Thoracic aorta (tissue), 2 donors: ENCODE measurements around the gene KREMEN2. TPM values are rescaled to one million over a fixed set of nuclear protein-coding genes. Genes with fewer than 3 reads are reported as not detected.

Source experiments
- ATAC-seq: fragments of 150-250 bp; one replicate; pipeline ENCODE4 v1.8.0; 2017; ENCODE audit warnings: low read depth; ENCODE audit not compliant: insufficient number of reproducible peaks, low FRiP score
- DNase-seq: peaks from one replicate; pipeline ENCODE4 v3.0.0-alpha.2; 2020; ENCODE audit warnings: low spot score
- H3K27ac ChIP-seq, 2 donors: fragments of 200-600 bp; sonication (generic); 1 replicate in 1 of 2; 2 replicates in 1 of 2; pipeline ENCODE4 v1.5.1; 2016; ENCODE audit warnings: mild to moderate bottlenecking in 2 of 2, moderate library complexity in 2 of 2
- H3K27me3 ChIP-seq: fragments of 200-600 bp; sonication (generic); replicated peaks from 2 replicates; pipeline ENCODE4 v1.6.0; 2016; ENCODE audit warnings: mild to moderate bottlenecking; ENCODE audit not compliant: insufficient read depth
- H3K36me3 ChIP-seq: fragments of 200-600 bp; sonication (generic); one replicate; pipeline ENCODE4 v1.5.1; 2016
- H3K4me1 ChIP-seq, 2 donors: fragments of 200-600 bp; sonication (generic); 1 replicate in 1 of 2; 2 replicates in 1 of 2; pipeline versions ENCODE4 v1.5.1 to v1.6.0; 2016; ENCODE audit warnings: low read depth in 2 of 2, mild to moderate bottlenecking in 1 of 2; ENCODE audit not compliant: control insufficient read depth in 1 of 2
- H3K4me3 ChIP-seq: fragments of 200-600 bp; sonication (generic); 2 replicates; pipeline ENCODE4 v1.5.1; 2016; ENCODE audit warnings: mild to moderate bottlenecking
- H3K9me3 ChIP-seq: fragments of 200-600 bp; sonication (generic); 2 replicates; pipeline ENCODE4 v1.5.1; 2016
- total RNA-seq, 2 donors: library from RNA; depleted of rRNA; stranded (reverse); fragments of >200 nt; gene quantifications; one replicate each; pipeline versions ENCODE4 v1.1.0 to v1.2.3, GENCODE V29; 2016
- TF ChIP-seq, protein P1 (sequence below): fragments of 200-600 bp; sonication (generic); IDR thresholded peaks from one replicate; pipeline ENCODE4 v1.5.1; 2019; ENCODE audit warnings: antibody characterized with exemption

Gene KREMEN2
- total RNA-seq, 2 donors from 2014 or later: not detected

DNA sequence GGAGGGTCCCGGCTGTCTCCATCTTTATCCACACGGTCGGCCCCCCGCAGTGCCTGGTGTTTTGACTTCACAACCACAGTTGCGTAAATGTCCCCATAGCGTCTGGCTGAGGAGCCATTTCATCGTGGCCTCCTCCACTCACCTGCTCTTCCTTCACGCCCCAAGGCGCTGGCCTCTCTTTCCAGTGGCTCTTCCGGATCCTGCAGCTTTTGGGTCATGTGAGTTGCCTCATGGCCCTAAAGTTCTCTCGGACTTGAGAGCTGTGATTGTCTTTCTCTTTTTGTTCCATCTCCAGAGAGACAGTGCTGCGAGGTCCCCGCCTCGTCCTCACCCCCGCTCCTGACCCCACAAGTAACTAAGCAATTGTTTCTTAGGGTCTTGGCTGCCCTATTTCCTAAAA is 29.6 kb upstream of the KREMEN2 start:
- Histone ChIP-seq H3K9me3 (no peaks in the 10 kb centered on the region), H3K27ac (no peak overlapping the region), H3K36me3 (peaks cover 71% of the 10 kb centered on the region), H3K4me3 (no peak overlapping the region), H3K27me3 (no peaks in the 10 kb centered on the region), H3K4me1 (no peaks in the 10 kb centered on the region)
- TF ChIP-seq, protein P1, sequence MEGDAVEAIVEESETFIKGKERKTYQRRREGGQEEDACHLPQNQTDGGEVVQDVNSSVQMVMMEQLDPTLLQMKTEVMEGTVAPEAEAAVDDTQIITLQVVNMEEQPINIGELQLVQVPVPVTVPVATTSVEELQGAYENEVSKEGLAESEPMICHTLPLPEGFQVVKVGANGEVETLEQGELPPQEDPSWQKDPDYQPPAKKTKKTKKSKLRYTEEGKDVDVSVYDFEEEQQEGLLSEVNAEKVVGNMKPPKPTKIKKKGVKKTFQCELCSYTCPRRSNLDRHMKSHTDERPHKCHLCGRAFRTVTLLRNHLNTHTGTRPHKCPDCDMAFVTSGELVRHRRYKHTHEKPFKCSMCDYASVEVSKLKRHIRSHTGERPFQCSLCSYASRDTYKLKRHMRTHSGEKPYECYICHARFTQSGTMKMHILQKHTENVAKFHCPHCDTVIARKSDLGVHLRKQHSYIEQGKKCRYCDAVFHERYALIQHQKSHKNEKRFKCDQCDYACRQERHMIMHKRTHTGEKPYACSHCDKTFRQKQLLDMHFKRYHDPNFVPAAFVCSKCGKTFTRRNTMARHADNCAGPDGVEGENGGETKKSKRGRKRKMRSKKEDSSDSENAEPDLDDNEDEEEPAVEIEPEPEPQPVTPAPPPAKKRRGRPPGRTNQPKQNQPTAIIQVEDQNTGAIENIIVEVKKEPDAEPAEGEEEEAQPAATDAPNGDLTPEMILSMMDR: no peak
- DNase-seq (no peak), ATAC-seq (no peak)

DNA sequence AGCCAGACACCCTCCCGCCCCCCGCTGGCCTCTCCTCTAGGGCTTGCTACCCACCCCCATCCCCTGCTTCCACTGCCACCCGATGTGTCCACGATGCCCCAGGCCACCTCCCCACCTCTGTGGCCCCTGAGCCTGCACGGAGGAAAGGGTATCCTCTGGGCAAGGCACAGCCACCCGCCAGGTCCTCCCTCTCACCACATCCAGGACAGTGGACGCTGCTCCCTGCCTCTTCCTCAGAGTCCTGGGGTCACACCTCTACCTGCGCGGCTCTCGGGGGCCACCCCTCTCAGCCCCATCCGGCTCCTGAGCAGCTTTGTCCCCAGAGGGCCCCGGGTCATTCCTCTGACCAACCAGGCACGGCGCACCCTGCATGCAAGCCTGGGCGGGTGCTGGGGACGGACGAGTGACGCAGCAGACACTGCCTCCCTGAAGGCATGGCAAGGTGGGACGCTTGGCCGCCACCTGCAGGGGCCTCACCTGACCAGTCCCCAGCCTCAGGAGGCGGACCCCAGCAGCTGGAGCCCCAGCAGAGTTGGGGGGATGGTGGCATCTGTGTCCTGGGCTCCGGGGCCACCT is 27.6 kb upstream of the KREMEN2 start:
- TF ChIP-seq, protein P1: no peak
- Histone ChIP-seq H3K27me3 (no peaks in the 10 kb centered on the region), H3K4me1 (no peaks in the 10 kb centered on the region), H3K27ac (no peak overlapping the region), H3K36me3 (peaks cover 84% of the 10 kb centered on the region), H3K9me3 (no peaks in the 10 kb centered on the region), H3K4me3 (no peak overlapping the region)
- DNase-seq (no peak), ATAC-seq (no peak)

DNA sequence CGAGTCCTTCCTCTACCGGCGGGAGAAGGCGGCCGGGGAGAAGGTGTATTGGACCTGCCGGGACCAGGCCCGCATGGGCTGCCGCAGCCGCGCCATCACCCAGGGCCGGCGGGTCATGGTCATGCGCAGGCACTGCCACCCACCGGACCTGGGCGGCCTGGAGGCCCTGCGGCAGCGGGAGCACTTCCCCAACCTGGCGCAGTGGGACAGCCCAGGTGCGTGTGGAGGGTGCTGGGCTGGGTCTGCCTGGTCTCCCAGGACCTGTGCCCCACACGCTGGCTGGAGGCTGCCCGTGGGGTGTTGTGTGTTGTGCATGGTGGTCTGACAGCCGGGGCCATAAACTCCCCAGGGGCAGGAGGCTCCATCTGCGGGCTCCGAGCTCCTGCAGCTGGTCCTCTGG is 26.9 kb upstream of the KREMEN2 start:
- no peak for ATAC-seq
- TF ChIP-seq, protein P1: no peak
- H3K36me3 ChIP-seq: peaks cover 88% of the 10 kb centered on the region

DNA sequence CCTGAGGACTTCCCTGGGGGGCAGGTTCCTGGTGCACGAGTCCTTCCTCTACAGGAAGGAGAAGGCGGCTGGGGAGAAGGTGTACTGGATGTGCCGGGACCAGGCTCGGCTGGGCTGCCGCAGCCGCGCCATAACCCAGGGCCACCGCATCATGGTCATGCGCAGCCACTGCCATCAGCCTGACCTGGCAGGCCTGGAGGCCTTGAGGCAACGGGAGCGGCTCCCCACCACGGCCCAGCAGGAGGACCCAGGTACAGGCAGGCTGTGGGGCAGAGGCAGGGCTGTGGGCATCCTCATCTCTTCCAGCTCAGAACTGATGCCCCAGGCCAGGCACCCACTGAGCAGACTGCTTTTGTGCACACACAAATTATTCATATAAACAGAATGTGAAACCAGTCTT is 25.9 kb upstream of the KREMEN2 start:
- Histone ChIP-seq H3K4me3 (no peak overlapping the region), H3K27me3 (no peaks in the 10 kb centered on the region), H3K4me1 (no peaks in the 10 kb centered on the region), H3K36me3 (peaks cover 92% of the 10 kb centered on the region), H3K9me3 (no peaks in the 10 kb centered on the region), H3K27ac (no peak overlapping the region)
- DNase-seq: no peak
- no peak for ATAC-seq
- TF ChIP-seq, protein P1: no peak

More for the DNA sequence above, 26.9 kb upstream of the KREMEN2 start:
- H3K27ac ChIP-seq: no peak overlapping the region
- no peak overlapping the region for H3K4me3 ChIP-seq
- no peak for DNase-seq
- no peaks in the 10 kb centered on the region for H3K9me3 ChIP-seq
- no peaks in the 10 kb centered on the region for H3K27me3 ChIP-seq
- no peaks in the 10 kb centered on the region for H3K4me1 ChIP-seq

DNA sequence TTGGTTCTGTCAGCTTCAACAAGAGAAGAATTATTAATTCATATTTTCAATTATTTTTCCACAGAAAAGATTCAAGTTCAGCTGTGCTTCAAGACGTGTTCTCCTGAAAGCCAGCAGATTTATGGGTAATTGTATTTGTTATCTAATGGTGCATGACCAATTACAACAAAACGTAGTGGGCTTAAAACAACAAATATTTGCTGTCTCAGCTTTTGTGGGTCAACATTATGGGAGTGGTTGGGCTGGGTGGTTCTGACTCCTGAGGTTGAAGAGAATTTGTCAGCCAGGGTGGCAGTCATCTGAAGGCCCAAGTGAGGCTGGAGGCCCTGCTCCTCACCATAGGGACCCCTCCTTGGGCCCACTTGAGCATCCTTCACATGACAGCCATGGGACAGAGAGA is 24.1 kb upstream of the KREMEN2 start:
- no peaks in the 10 kb centered on the region for H3K4me1 ChIP-seq
- H3K36me3 ChIP-seq: peaks cover 77% of the 10 kb centered on the region
- no peaks in the 10 kb centered on the region for H3K9me3 ChIP-seq
- H3K27me3 ChIP-seq: no peaks in the 10 kb centered on the region
- no peak overlapping the region for H3K4me3 ChIP-seq
- no peak overlapping the region for H3K27ac ChIP-seq
- TF ChIP-seq, protein P1: no peak
- DNase-seq (no peak), ATAC-seq (no peak)
